T47D (cell line): ENCODE measurements around the gene PPP1R15A.

Source experiments
- DNase-seq, 2 experiments: peaks; one replicate each; pipeline versions ENCODE4 v3.0.0 to v3.0.0-alpha.2; 2011 to 2012; ENCODE audit warnings: low read depth in 1 of 2, low spot score in 1 of 2
- JUND ChIP-seq: IDR thresholded peaks from 2 replicates; pipeline ENCODE4 v1.6.1; 2012; ENCODE audit warnings: low read depth
- in situ Hi-C: cut with HindIII; loops from 2 replicates; pipeline ENCODE4 v1.10.0; 2016; ENCODE audit warnings: low sequenced_read_pairs, low pct_unique_long_range_greater_than_20kb

Gene PPP1R15A

GRCh38 chr19:48872182-48872883 lies at the start of gene PPP1R15A:
TSS of gene PPP1R15A (plus strand) at chr19:48872421. CDS start at chr19:48873234, 813 bp downstream.
- DNase-seq = peak; percentile 91 to 96
- in situ Hi-C loops = no loop called here
- no peak for TF ChIP-seq JUND

GRCh38 chr19:48822514-48822913 lies 49.7 kb upstream of the PPP1R15A start:
- in situ Hi-C loops = no loop called here
- no peak for DNase-seq
- no peak for TF ChIP-seq JUND

DNA sequence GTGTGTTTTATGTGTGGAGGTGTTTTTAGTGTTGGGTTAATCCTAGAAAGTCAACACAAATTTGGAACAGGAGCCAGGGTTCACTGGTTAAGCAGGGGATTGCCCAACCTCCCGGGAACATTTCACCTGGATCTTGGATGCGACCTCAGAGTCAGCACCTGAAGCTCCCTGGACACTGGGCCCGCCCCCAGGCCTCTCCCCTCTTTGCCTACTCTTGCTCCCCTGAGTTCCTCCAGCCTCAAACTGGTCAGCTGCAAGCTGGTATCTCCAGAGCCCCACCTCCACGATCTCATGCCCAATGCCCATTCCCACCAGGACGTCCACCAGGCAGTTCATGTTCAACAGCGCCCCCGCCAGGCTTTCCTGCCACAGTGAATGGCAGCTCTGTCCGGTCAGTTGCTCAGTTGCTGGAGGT lies 45.6 kb upstream of the PPP1R15A start:
- in situ Hi-C loops = no loop called here
- peak in 1 of 2 experiments; percentile 52 for DNase-seq
- no peak for TF ChIP-seq JUND

DNA sequence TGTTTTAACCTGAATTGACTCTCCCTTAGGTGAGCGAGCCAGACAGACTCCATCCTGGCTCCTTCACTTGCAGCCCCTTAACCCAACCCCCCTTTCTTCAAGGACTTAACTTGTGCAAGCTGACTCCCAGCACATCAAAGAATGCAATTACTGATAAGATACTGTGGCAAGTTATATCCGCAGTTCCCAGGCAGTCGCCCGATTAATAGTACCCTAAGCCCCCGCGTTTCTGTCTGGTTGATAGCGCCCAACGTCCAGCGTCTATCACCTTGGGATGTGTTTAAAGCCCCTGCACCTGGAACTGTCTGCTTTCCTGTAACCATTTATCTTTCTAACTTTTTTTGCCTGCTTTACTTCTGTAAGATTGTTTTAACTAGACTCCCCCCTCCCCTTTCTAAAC lies 42.1 kb upstream of the PPP1R15A start:
- no peak for TF ChIP-seq JUND
- in situ Hi-C loops = no loop called here
- DNase-seq = no peak

DNA sequence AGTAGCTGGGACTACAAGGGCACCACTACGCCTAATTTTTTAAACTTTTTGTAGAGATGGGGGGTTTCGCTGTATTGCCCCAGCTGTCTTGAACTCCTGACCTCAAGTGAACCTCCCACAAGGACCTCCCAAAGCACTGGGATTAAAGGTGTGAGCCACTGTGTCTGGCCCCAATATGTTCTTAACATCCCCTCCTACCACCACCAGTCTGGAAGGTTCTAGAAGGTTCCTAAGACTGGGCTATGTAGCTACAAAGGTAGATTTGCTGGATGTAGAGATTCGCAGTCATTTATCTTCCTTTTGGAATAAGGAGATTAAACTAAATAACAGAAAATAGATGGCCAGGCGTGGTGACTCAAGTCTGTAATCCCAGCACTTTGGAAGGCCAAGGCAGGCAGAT lies 41.3 kb upstream of the PPP1R15A start:
- TF ChIP-seq JUND = no peak
- in situ Hi-C loops = no loop called here
- DNase-seq = no peak

GRCh38 chr19:48833049-48833448 lies 39.2 kb upstream of the PPP1R15A start:
- no peak for DNase-seq
- in situ Hi-C loops = no loop called here

DNA sequence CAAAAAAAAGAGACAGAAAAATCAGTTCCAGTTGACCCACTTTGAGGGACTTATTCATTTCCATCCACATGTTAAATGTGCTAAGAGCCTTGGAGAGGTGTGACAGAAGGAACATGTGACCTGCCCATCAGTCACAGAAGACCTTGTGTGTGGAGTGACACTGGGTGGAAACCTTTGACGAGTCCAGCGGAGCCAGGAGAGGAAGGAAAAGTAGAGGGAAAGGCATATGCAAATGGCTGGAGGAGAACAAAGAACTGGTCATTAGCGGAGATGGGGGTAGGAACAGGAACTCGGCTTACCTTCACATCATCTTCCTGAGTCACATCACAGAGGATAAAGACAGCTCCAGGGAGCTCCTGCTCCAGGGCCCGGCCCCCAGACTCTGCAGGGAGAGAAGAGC lies 38.2 kb upstream of the PPP1R15A start:
- in situ Hi-C loops = no loop called here
- no peak for TF ChIP-seq JUND
- no peak for DNase-seq

More at GRCh38 chr19:48833049-48833448, 39.2 kb upstream of the PPP1R15A start:
- no peak for TF ChIP-seq JUND

DNA sequence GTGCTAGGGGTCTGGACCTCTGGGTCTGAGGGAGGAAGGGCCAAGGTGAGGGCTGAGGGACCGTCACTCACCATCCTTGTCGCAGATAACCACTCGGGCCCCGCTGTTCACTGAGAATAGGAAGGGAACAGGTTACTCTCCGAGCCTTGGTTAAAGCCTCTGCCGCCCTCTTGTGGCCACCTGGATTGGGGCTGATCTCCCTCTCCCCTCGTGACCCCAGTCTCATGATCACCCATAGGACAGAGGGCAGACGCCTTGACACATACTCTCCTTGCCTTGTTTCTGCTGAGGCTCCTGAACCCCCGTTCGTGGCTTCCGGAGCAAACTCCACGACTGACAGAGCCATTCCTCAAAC lies 36.5 kb upstream of the PPP1R15A start:
- peak; percentile 60 to 86 for DNase-seq
- in situ Hi-C loops = no loop called here
- no peak for TF ChIP-seq JUND

DNA sequence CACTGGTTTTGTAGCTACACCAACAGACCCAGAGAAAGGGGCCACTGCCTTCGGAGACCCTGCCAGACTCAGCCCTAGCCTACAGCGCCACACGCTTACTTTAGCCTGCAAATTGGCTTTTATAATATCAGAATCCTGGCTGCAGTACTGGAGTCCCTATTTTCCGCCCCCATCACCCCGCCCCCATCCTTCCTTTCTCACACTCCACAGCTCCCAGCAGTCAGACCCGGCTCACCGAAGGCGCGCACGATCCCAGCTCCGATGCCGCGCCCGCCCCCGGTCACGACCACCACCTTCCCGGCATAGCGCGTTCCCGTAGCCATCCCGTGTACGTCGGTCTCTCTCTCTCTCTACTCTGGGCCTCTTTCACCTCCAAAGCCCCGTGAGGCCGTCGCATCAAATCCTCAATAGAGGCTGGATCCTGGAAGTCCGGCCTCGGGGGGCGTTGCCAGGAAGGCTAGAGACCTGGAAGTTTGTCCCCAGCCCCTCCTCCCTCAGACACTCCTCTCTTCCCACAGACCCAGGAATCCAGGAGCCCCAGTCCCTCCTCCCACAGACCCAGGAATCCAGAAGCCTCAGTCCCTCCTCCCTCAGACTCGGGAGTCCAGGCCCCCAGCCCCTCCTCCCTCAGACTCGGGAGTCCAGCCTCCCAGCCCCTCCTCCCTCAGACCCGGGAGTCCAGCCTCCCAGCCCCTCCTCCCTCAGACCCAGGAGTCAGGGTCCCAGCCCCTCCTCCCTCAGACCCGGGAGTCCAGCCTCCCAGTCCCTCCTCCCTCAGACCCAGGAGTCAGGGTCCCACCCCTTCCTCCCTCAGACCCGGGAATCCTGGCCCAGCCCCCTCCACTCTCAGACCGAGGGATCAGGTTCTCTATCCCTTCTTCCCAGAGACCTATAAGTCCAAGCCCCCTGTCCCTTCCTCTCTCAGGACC lies 35.9 kb upstream of the PPP1R15A start, which contains the start of gene HSD17B14:
Gene HSD17B14, minus strand, starts transcription at position 403 of the 929 bp plus-strand sequence. Its CDS starts 80 bp downstream, at position 323.
- in situ Hi-C loops = no loop called here
- TF ChIP-seq JUND = no peak
- DNase-seq = no peak

- DNase-seq = no peak
- TF ChIP-seq JUND = no peak
- in situ Hi-C loops = no loop called here
Measured at GRCh38 chr19:48837051-48837524, 35.1 kb upstream of the PPP1R15A start.

DNA sequence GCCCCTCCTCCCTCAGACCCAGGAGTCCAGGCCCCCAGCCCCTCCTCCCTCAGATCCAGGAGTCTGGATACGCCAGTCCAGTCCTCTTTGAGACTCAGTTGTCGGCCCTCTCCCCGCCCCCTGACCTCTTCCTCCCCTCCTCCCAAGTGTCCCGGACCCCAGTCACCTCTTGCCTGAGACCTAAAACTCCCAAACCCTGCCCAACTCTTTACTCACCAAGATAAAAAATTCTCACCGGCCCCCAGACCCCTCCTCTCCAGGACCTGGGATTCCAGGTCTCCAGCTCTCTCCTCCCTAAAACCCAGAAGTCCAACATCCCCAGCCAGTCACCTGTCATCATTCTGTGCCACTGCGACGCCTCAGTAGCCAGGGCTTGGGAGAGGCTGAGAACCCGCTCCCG lies 34.5 kb upstream of the PPP1R15A start:
- DNase-seq = no peak
- no peak for TF ChIP-seq JUND
- in situ Hi-C loops = no loop called here

GRCh38 chr19:48841047-48841446 lies 31.2 kb upstream of the PPP1R15A start:
- no peak for DNase-seq
- in situ Hi-C loops = no loop called here
- TF ChIP-seq JUND = no peak

DNA sequence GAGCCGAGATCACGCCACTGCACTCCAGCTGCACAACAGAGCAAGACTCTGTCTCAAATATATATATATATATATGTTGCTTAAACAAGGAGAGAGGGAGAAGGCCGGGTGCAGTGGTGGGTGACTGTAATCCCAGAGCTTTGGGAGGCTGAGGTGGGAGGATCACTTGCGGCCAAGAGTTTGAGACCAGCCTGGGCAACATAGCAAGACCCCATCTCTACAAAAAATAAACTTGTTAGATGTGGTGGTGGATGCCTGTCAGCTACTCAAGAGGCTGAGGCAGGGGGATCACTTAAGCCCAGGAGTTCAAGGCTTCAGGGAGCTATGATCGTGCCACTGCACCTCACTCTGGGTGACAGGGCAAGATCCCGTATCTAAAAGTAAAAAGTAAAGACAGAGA lies 30.6 kb upstream of the PPP1R15A start:
- TF ChIP-seq JUND = no peak
- in situ Hi-C loops = no loop called here
- DNase-seq = no peak
